Panc1 (cell line): ENCODE data around the gene RNF144A.

Experiments used
- CTCF ChIP-seq: fragments of 450-650 bp; IDR thresholded peaks from 2 replicates; pipeline ENCODE4 v1.5.1; 2017; ENCODE audit warnings: mild to moderate bottlenecking
- TCF7L2 ChIP-seq: IDR thresholded peaks from 2 replicates; pipeline ENCODE4 v1.6.1; 2011; ENCODE audit warnings: mild to moderate bottlenecking, low read depth, low read length, inconsistent platforms

GRCh38 chr2:6952101-6952500 is 34.9 kb downstream of the RNF144A start:
- TF ChIP-seq CTCF (no peak), TCF7L2 (no peak)
